ENCODE measurements around the gene NBEAL1.
"Not testable (repeated sequence)": the region's sequence is repeated elsewhere in the genome, so short reads cannot be mapped to it uniquely, and the experiment has no call there.

Gene NBEAL1

GRCh38 chr2:203122317-203122986 is 107.8 kb downstream of the NBEAL1 start:
- DNase-seq = no peak

GRCh38 chr2:203126996-203127395 is 112.3 kb downstream of the NBEAL1 start:
- no peak for DNase-seq

GRCh38 chr2:203135105-203135504 is 120.4 kb downstream of the NBEAL1 start:
- DNase-seq = no peak

GRCh38 chr2:203143391-203143790 is 128.7 kb downstream of the NBEAL1 start:
- DNase-seq = no peak

GRCh38 chr2:203149194-203149593 is 134.5 kb downstream of the NBEAL1 start:
- no peak for DNase-seq

- no peak for DNase-seq
These were observed 140.7 kb downstream of the NBEAL1 start for GRCh38 chr2:203155406-203155805.

GRCh38 chr2:203162722-203163121 is 148.0 kb downstream of the NBEAL1 start:
- not testable (repeated sequence) for DNase-seq

- DNase-seq = peak; percentile 21
These were observed 149.7 kb downstream of the NBEAL1 start for GRCh38 chr2:203164311-203164935.

- no peak for DNase-seq
These were observed 153.1 kb downstream of the NBEAL1 start for GRCh38 chr2:203167751-203168150.

- no peak for DNase-seq
These were observed 155.8 kb downstream of the NBEAL1 start for GRCh38 chr2:203170502-203170901.

GRCh38 chr2:203175371-203175770 is 160.7 kb downstream of the NBEAL1 start:
- DNase-seq = no peak

GRCh38 chr2:203177361-203177760 is 162.7 kb downstream of the NBEAL1 start:
- DNase-seq = no peak

GRCh38 chr2:203185864-203186263 is 171.2 kb downstream of the NBEAL1 start:
- no peak for DNase-seq

- not testable (repeated sequence) for DNase-seq
These were observed 175.9 kb downstream of the NBEAL1 start for GRCh38 chr2:203190547-203190946.

GRCh38 chr2:203191026-203191425 is 176.4 kb downstream of the NBEAL1 start:
- DNase-seq = not testable (repeated sequence)

- no peak for DNase-seq
These were observed 177.3 kb downstream of the NBEAL1 start for GRCh38 chr2:203191961-203192360.

GRCh38 chr2:203195331-203196036 is 180.8 kb downstream of the NBEAL1 start:
- no peak for DNase-seq

- DNase-seq = no peak
These were observed 186.2 kb downstream of the NBEAL1 start for GRCh38 chr2:203200866-203201265.

- DNase-seq = no peak
These were observed 186.8 kb downstream of the NBEAL1 start for GRCh38 chr2:203201426-203201825.

- no peak for DNase-seq
These were observed 194.9 kb downstream of the NBEAL1 start for GRCh38 chr2:203209538-203209937.

- no peak for DNase-seq
These were observed 210.9 kb downstream of the NBEAL1 start for GRCh38 chr2:203225423-203226039.

GRCh38 chr2:203229674-203230073 is 215.0 kb downstream of the NBEAL1 start:
- not testable (repeated sequence) for DNase-seq

Measured in MV-4-11 (cell line).